ENCODE measurements around the gene MSX1. TPM values are rescaled to one million over a fixed set of nuclear protein-coding genes. Genes with fewer than 3 reads are reported as not detected.

Gene MSX1
- total and polyA plus RNA-seq, 2 experiments from 2014 or later, result 0.61 TPM; not detected in 1

- H3K27me3 Mint-ChIP-seq (ENCODE audit: insufficient read depth, low read depth, poor library complexity), result peaks cover 90% of the 10 kb centered on the region
- no peak overlapping the region for H3K27ac Mint-ChIP-seq
- Histone ChIP-seq H3K4me2 (peak overlapping the region; percentile 48; the same call in 1 of the 2 replicates), H3K79me2 (replicated peaks; ENCODE audit: insufficient read depth) (no peaks in the 10 kb centered on the region), H3K4me1 (ENCODE audit: insufficient read depth) (peaks cover 39% of the 10 kb centered on the region), H4K20me1 (replicated peaks; ENCODE audit: insufficient read depth) (peaks cover 39% of the 10 kb centered on the region), H3K27me3 (ENCODE audit: insufficient read depth) (peaks cover 96% of the 10 kb centered on the region), H3K27ac (ENCODE audit: low read depth) (no peak overlapping the region), H3F3A (replicated peaks; ENCODE audit: low read depth) (peaks cover 29% of the 10 kb centered on the region), H3K36me3 (ENCODE audit: insufficient read depth) (no peaks in the 10 kb centered on the region), H3K4me3 (no peak overlapping the region), H3K9me2 (ENCODE audit: insufficient read depth) (no peaks in the 10 kb centered on the region), H2AFZ (no peak overlapping the region)
- H3K36me3 Mint-ChIP-seq (ENCODE audit: low read depth), result no peaks in the 10 kb centered on the region
- DNase-seq (ENCODE audit: low spot score), result peak; percentile 36
- H3K4me3 Mint-ChIP-seq, result peak overlapping the region; percentile 49; the same call in 2 of the 3 replicates
- peaks cover 42% of the 10 kb centered on the region for H3K4me1 Mint-ChIP-seq
- TF ChIP-seq NANOG (IDR thresholded peaks at IDR 0.05; ENCODE audit: borderline replicate concordance), result no peak
- TF ChIP-seq CTCF (conservative IDR thresholded peaks at IDR 0.05; ENCODE audit: low read depth in 2 of 2), result no peak
- TF ChIP-seq STAT1 (IDR thresholded peaks at IDR 0.05; ENCODE audit: unreplicated experiment), result no peak
- TF ChIP-seq CREB1 (CRISPR knock-in tag; IDR thresholded peaks at IDR 0.05; ENCODE audit: low read depth), result no peak
- peak; percentile 91 for TF ChIP-seq EZH2 (IDR thresholded peaks at IDR 0.05; ENCODE audit: low read depth, unreplicated experiment)
- ATAC-seq, result no peak
- peaks cover 9% of the 10 kb centered on the region for H3K9me3 Mint-ChIP-seq
These were observed 4.0 kb upstream of the MSX1 start for GRCh38 chr4:4855301-4856070.

DNA sequence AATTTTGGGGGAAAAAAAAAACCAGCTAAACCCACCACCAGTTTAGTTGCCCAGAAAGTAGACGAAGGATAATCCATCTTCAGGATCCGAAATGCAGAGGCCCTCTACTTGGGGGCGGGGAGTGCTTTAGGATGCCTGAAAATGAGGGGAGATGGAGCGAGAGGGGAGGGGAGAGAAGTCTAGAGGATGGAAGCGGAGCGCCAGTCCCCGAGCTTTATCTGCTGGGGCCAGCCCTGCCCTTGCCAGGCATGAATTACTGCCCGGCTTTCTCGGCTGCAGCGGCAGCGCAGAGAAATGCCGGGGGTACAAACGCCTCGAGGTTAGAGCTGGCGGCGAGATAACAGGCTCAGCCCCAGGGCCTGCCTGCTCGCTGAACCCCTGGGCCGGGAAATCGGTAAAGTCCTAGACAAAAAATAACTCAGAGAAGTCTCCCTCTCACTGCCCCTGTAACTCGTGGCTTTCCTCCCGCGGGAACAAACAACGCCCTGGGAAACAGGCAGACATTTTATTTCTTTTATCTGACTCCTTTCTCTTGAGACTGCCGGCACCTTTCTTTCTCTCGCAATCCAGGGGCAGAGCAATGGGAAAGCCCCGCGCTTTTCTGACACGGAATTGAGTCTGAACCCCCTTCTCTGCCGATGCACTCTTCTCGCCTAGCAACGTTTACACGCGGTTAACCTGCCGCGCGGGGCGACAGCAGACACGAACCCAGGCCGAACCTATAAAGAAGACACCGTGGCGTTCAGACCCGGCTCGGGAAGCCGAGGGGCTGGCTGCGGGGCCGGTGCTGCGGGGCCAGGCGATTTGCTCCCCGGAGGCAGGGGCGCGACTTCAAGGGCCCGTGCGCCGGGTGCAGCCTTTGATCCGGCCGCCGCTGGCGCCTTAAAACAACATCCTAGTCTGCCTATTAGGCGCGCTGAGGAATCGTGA is 3.1 kb upstream of the MSX1 start:
- Histone ChIP-seq H4K20me1 (replicated peaks; ENCODE audit: insufficient read depth) (peaks cover 46% of the 10 kb centered on the region), H3K27ac (ENCODE audit: low read depth) (no peak overlapping the region)
- peaks cover 49% of the 10 kb centered on the region for H3K4me1 Mint-ChIP-seq

More for the DNA sequence above, 3.1 kb upstream of the MSX1 start:
- H3K27me3 ChIP-seq (ENCODE audit: insufficient read depth), result peaks cover 96% of the 10 kb centered on the region
- no peaks in the 10 kb centered on the region for H3K36me3 ChIP-seq (ENCODE audit: insufficient read depth)
- Mint-ChIP-seq H3K9me3 (peaks cover 12% of the 10 kb centered on the region), H3K27ac (no peak overlapping the region), H3K4me3 (peak overlapping the region; percentile 50), H3K36me3 (ENCODE audit: low read depth) (no peaks in the 10 kb centered on the region), H3K27me3 (ENCODE audit: insufficient read depth, low read depth, poor library complexity) (peaks cover 90% of the 10 kb centered on the region)
- no peak overlapping the region for H2AFZ ChIP-seq
- peak; percentile 69 for DNase-seq (ENCODE audit: low spot score)
- peaks cover 38% of the 10 kb centered on the region for H3F3A ChIP-seq (replicated peaks; ENCODE audit: low read depth)
- no peaks in the 10 kb centered on the region for H3K79me2 ChIP-seq (replicated peaks; ENCODE audit: insufficient read depth)
- H3K9me2 ChIP-seq (ENCODE audit: insufficient read depth), result no peaks in the 10 kb centered on the region
- H3K4me2 ChIP-seq, result peak overlapping the region; percentile 48; the same call in 1 of the 2 replicates
- TF ChIP-seq CTCF (conservative IDR thresholded peaks at IDR 0.05; ENCODE audit: low read depth in 2 of 2) (no peak), EZH2phosphoT487 (IDR thresholded peaks at IDR 0.05; ENCODE audit: unreplicated experiment) (peak; percentile 98), EZH2 (IDR thresholded peaks at IDR 0.05; ENCODE audit: low read depth, unreplicated experiment) (peak; percentile 99), NANOG (IDR thresholded peaks at IDR 0.05; ENCODE audit: borderline replicate concordance) (no peak), ZNF331 (CRISPR knock-in tag; IDR thresholded peaks at IDR 0.05; ENCODE audit: low read depth) (no peak)
- ATAC-seq, result no peak
- H3K4me1 ChIP-seq (ENCODE audit: insufficient read depth), result peaks cover 48% of the 10 kb centered on the region
- peak overlapping the region; percentile 34; the same call in 1 of the 2 replicates for H3K4me3 ChIP-seq

Measured in GM23338 (cell line).